ENCODE results near the gene MFSD12.

MFSD12 gene

DNA sequence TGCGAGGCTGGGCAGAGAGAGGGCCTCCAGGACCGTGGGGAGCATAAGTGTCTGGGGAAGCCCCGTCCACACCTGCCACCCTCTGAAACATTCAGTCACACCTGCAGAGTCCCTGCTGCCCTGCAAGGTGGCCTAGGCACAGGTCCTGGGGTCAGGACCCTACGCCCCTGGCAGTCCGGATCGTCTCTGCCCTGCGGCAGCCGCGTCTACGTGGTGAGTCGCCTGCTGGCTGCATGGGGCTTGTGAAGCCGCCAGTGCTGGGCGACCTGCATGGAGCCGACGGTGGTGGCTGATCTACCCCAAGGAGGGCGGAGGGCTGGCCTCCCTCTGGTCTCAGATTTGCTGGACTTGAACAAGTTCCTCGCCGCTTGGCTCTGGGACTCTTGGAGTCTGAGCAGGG lies 38.3 kb downstream of the MFSD12 start:
- H3K4me1 ChIP-seq = peaks cover 15% of the 10 kb centered on the region
- DNase-seq = no peak
- H3K4me3 ChIP-seq (ENCODE audit: low read depth, low read length) = no peak overlapping the region
- no peak for TF ChIP-seq CTCF (IDR thresholded peaks at IDR 0.05; ENCODE audit: low read depth, low read length)
- H3K36me3 ChIP-seq = peaks cover 15% of the 10 kb centered on the region
- no peaks in the 10 kb centered on the region for H3K9me3 ChIP-seq
- no peaks in the 10 kb centered on the region for H3K27me3 ChIP-seq

- DNase-seq = no peak
- TF ChIP-seq CTCF (IDR thresholded peaks at IDR 0.05; ENCODE audit: low read depth, low read length) = no peak
- Histone ChIP-seq H3K4me1 (peaks cover 15% of the 10 kb centered on the region), H3K27me3 (no peaks in the 10 kb centered on the region), H3K36me3 (peaks cover 15% of the 10 kb centered on the region), H3K9me3 (no peaks in the 10 kb centered on the region), H3K4me3 (ENCODE audit: low read depth, low read length) (no peak overlapping the region)
Measured at GRCh38 chr19:3518659-3519058, 38.7 kb downstream of the MFSD12 start.

- peaks cover 15% of the 10 kb centered on the region for H3K4me1 ChIP-seq
- H3K4me3 ChIP-seq (ENCODE audit: low read depth, low read length) = no peak overlapping the region
- no peaks in the 10 kb centered on the region for H3K9me3 ChIP-seq
- no peaks in the 10 kb centered on the region for H3K27me3 ChIP-seq
- H3K36me3 ChIP-seq = peaks cover 11% of the 10 kb centered on the region
- no peak for DNase-seq
- TF ChIP-seq CTCF (IDR thresholded peaks at IDR 0.05; ENCODE audit: low read depth, low read length) = no peak
Measured at GRCh38 chr19:3518255-3518654, 39.1 kb downstream of the MFSD12 start.

DNA sequence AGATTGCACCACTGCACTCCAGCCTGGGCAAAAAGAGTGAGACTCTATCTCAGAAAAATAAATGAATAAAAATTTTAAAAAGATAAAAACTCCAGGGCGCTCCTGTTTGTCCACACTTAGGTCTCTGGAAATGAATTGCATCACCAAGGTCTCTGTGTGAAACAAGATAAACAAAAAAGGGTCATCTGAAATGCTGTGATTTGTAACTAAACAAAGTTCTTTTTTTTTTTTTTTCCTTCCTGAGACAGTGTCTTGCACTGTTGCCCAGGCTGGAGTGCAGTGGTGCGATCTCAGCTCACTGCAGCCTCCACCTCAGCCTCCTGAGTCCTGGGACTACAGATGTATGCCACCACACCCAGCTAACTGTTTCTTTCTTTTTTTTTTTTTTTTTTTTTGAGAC lies 39.7 kb downstream of the MFSD12 start:
- TF ChIP-seq CTCF (IDR thresholded peaks at IDR 0.05; ENCODE audit: low read depth, low read length) = no peak
- no peak for DNase-seq
- Histone ChIP-seq H3K4me3 (ENCODE audit: low read depth, low read length) (no peak overlapping the region), H3K4me1 (peaks cover 15% of the 10 kb centered on the region), H3K36me3 (peaks cover 9% of the 10 kb centered on the region), H3K27me3 (no peaks in the 10 kb centered on the region), H3K9me3 (no peaks in the 10 kb centered on the region)

DNA sequence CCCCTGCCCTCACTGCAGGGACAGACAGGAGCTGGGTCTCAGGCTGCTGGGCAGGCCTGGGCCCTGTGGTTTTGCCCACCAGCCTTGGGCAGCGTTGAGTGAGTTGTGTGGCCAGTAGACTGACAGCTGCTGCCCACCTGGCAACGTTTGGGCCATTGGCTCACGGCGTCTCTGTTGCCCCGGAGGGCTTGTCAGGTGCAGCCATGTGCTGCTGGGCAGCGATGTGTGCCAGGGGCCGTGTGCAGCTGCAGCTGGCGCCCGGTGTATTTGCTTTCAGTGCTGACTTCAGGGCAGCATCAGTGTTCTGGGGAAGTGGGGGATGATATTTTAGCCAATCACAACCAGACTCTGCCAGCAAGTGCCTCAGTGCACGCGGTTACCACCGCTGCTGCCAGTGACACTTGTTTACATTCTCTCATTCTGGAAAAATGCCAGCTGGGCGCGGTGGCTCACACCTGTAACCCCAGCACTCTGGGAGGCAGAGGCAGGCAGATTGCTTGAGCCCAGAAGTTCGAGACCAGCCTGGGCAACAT lies 40.6 kb downstream of the MFSD12 start:
- Histone ChIP-seq H3K36me3 (peaks cover 9% of the 10 kb centered on the region), H3K27me3 (no peaks in the 10 kb centered on the region), H3K4me1 (peaks cover 15% of the 10 kb centered on the region), H3K9me3 (no peaks in the 10 kb centered on the region), H3K4me3 (ENCODE audit: low read depth, low read length) (no peak overlapping the region)
- TF ChIP-seq CTCF (IDR thresholded peaks at IDR 0.05; ENCODE audit: low read depth, low read length) = no peak
- no peak for DNase-seq

DNA sequence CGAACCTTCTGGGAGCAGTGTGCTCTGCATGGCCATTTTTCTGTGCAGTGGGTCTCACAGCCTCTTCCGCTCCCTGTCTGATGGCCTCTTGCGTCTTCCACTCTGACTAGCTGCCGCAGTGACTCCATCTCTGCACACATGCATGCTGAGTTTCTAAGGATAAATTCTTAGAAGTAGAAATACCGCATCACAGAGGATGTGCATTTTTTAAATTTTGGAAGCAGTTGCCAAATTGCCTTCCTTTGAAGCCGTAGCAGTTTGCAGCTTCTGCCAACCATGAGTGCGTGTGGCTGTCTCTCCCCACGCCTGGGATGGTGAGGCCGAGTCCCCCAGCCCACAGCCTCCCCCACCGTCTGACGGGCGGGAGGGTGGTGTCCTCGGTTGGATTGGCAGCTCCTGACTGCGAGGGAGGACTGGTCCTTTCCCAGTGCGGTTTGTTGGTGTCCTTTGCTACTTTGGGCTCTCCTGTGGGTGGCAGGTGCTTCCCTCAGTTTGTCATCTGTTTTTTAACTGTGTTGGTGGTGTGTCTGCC lies 41.4 kb downstream of the MFSD12 start:
- H3K36me3 ChIP-seq = peaks cover 10% of the 10 kb centered on the region
- no peak overlapping the region for H3K4me3 ChIP-seq (ENCODE audit: low read depth, low read length)
- peaks cover 13% of the 10 kb centered on the region for H3K4me1 ChIP-seq
- no peak for TF ChIP-seq CTCF (IDR thresholded peaks at IDR 0.05; ENCODE audit: low read depth, low read length)
- no peaks in the 10 kb centered on the region for H3K9me3 ChIP-seq
- DNase-seq = no peak
- H3K27me3 ChIP-seq = no peaks in the 10 kb centered on the region

All from BE2C (cell line).